Testis (tissue), 3 donors: ENCODE data around the gene RIN1. TPM values are rescaled to one million over a fixed set of nuclear protein-coding genes. Genes with fewer than 3 reads are reported as not detected.

ENCODE experiments used
- DNase-seq: peaks from one replicate; pipeline ENCODE4 v3.0.0-alpha.2; 2019
- H3K27ac ChIP-seq, 2 donors: fragments of 200-600 bp; sonication (generic); one replicate each; pipeline ENCODE4 v1.5.1; 2019
- H3K27me3 ChIP-seq: fragments of 200-600 bp; sonication (generic); one replicate; pipeline ENCODE4 v1.5.1; 2019
- H3K36me3 ChIP-seq: fragments of 200-600 bp; sonication (generic); one replicate; pipeline ENCODE4 v1.5.1; 2017; ENCODE audit warnings: low read depth; ENCODE audit errors: missing control alignments
- H3K4me1 ChIP-seq: fragments of 200-600 bp; sonication (generic); one replicate; pipeline ENCODE4 v1.5.1; 2019
- H3K4me3 ChIP-seq, 2 donors: fragments of 200-600 bp; sonication (generic); one replicate each; pipeline ENCODE4 v1.5.1; 2017 to 2019
- H3K9me3 ChIP-seq: fragments of 200-600 bp; sonication (generic); one replicate; pipeline ENCODE4 v1.5.1; 2017
- POLR2A ChIP-seq: fragments of 450-650 bp; IDR thresholded peaks from one replicate; pipeline ENCODE4 v1.6.1; 2017; ENCODE audit warnings: antibody characterized with exemption, mild to moderate bottlenecking, moderate library complexity
- WGBS, 2 donors: methylation state at CpG; one replicate each; pipeline ENCODE4 v1.1.5; 2018; 5-methylcytosine and 5-hydroxymethylcytosine counted together
- intact Hi-C: fragments of 100-400 bp; cut with DNase I; formaldehyde crosslinking; loops from one replicate; pipeline ENCODE4 v1.15.1; 2023; ENCODE audit warnings: low total_unique reads
- polyA plus RNA-seq: library from polyadenylated mRNA; stranded (reverse); fragments of 350-450 nt; fragmentation: Illumina TruSeq; extraction: RNeasy Lipid Tissue Mini Kit (QIAGEN cat#74804); gene quantifications from one replicate; pipeline ENCODE4 v1.2.3, GENCODE V29; 2014; ENCODE audit warnings: low read depth, low replicate concordance; ENCODE audit not compliant: insufficient read depth
- total RNA-seq, 2 donors: library from RNA; depleted of rRNA; stranded (reverse); fragments of >200 nt; gene quantifications; one replicate each; pipeline ENCODE4 v1.2.3, GENCODE V29; 2016
- TF ChIP-seq, protein P1 (sequence below), 3 experiments: fragments of 450-650 bp in 2 of 3; fragments of 200-600 bp in 1 of 3; sonication (generic) in 1 of 3; IDR thresholded peaks; one replicate each; pipeline ENCODE4 v1.5.1; 2016 to 2019; ENCODE audit warnings: antibody characterized with exemption in 3 of 3, mild to moderate bottlenecking in 2 of 3, moderate library complexity in 1 of 3

The RIN1 gene
- total and polyA plus RNA-seq, 3 donors from 2014 or later = 4.7 to 8.5 (median 8.2) TPM

DNA sequence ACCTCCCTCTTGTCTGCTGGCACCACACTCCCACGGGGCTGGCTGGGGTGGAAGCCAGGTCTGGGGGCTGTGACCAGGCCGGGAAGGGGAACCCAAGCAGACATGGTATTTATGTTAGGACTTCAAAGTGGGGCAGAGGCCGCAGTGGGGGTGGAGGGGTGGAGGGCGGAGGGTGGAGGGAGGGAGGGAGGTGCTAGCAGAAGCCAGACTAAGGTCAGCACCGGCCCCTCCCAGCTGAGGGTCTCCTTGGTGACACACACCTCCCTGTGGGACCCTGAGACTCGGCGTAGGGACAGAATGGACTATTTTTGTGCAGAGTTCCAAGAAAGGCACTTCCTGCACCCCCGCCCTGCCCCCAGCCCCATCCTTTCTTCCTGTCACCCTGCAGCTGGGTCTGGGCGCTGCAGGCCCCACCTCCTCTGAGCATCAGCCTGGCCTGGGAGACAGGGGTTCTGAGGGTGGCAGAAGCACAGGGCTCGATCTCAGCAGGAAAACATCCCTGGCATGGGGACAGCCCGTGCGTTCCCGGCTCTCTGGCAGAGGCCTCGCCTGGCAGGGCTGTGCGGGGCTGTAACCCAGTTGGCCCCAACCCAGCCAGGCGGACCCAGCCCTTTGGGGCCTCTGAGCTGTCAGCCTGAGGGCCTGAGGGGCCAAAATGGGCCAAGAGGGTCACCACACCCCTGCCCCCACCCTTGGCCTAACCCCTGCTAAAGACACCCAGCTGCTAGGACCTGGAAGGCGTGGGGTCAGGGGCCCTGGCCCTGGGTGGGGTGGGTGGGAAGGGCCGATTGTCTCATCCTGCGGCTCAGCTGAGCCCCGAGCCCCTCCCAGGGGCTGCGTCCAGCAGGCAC lies 9.7 kb downstream of the RIN1 start:
- no peaks in the 10 kb centered on the region for H3K27me3 ChIP-seq
- WGBS, 2 donors = 44 to 50% methylated on average over 11 to 13 of the region's 21 CpGs
- intact Hi-C loops = no loop called here
- TF ChIP-seq POLR2A = no peak
- TF ChIP-seq, protein P1, sequence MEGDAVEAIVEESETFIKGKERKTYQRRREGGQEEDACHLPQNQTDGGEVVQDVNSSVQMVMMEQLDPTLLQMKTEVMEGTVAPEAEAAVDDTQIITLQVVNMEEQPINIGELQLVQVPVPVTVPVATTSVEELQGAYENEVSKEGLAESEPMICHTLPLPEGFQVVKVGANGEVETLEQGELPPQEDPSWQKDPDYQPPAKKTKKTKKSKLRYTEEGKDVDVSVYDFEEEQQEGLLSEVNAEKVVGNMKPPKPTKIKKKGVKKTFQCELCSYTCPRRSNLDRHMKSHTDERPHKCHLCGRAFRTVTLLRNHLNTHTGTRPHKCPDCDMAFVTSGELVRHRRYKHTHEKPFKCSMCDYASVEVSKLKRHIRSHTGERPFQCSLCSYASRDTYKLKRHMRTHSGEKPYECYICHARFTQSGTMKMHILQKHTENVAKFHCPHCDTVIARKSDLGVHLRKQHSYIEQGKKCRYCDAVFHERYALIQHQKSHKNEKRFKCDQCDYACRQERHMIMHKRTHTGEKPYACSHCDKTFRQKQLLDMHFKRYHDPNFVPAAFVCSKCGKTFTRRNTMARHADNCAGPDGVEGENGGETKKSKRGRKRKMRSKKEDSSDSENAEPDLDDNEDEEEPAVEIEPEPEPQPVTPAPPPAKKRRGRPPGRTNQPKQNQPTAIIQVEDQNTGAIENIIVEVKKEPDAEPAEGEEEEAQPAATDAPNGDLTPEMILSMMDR (IDR thresholded peaks at IDR 0.05) = no peak
- no peaks in the 10 kb centered on the region for H3K36me3 ChIP-seq
- H3K9me3 ChIP-seq = no peaks in the 10 kb centered on the region
- H3K4me1 ChIP-seq = peaks cover 25% of the 10 kb centered on the region
- no peak for DNase-seq
- no peak overlapping the region for H3K4me3 ChIP-seq
- peak overlapping the region in 1 of 2 donors; percentile 53 for H3K27ac ChIP-seq

DNA sequence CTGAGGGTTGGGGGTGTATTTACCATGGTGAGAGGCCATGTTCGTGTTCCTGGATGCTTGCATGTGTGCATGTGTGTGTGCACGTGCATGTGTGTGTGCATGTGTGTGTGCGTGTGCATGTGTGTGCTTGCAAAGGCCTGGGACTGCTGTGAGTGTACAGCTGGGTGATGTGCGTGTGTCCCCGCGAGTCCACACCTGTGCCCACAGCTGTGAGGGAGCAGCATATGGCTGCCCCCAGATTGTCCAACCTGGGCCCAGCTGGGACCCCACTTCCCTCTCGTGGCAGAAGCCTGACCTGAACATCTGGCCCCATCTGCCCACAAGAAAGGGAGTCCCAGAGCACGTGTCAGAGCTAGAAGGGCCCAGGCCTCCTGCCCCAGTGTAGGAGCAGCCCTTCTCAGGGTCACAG lies 11.0 kb downstream of the RIN1 start:
- H3K27me3 ChIP-seq = no peaks in the 10 kb centered on the region
- H3K27ac ChIP-seq = no peak overlapping the region
- H3K9me3 ChIP-seq = no peaks in the 10 kb centered on the region
- H3K36me3 ChIP-seq = no peaks in the 10 kb centered on the region
- H3K4me3 ChIP-seq = no peak overlapping the region
- no peak for TF ChIP-seq POLR2A
- TF ChIP-seq, protein P1 (IDR thresholded peaks at IDR 0.05) = no peak
- peaks cover 25% of the 10 kb centered on the region for H3K4me1 ChIP-seq
- WGBS, 2 donors = 83 to 89% methylated on average over 1 to 8 of the region's 8 CpGs
- intact Hi-C loops = no loop called here
- no peak for DNase-seq

DNA sequence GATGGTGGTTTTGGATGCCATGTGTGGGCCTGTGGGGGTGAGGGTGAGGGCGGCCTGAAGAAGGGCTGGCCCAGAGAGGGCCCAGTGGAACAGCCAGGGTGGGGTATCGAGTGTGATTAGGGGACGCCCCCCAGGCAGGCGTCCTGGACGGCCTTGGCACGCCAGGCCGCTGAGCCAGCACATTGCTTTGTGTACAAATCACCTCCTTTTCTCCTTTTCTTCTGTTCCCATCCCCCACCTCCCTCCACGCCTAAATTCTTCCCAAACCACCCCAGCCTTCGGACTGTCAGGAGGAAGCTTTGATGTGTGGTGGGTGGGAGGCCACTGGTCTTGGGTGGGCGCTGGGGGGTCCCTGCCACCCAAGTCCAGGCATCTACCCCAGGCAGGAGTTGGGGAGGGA lies 11.6 kb downstream of the RIN1 start:
- no peak overlapping the region for H3K27ac ChIP-seq
- intact Hi-C loops = no loop called here

DNA sequence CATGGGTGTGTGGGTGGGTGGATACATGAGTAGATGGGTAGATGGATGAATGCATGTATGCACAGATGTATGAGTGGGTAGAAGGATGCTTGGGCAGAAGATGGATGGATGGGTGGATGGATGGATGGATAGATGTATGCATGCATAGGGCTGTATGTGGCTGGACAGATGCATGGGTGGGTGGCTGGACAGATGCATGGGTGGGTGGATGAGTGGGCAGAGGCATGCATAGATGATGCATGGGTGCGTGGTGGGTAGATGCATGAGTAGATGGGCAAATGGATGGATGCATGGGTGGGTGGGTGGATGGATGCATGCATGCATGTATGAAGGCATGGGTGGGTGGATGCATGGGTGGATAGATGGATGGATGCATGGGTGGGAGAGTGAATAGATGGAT lies 12.6 kb downstream of the RIN1 start:
- DNase-seq = no peak
- peaks cover 24% of the 10 kb centered on the region for H3K4me1 ChIP-seq
- TF ChIP-seq, protein P1 (IDR thresholded peaks at IDR 0.05) = no peak
- TF ChIP-seq POLR2A = no peak
- 84 to 91% methylated on average over 1 of the region's 1 CpG for WGBS, 2 donors
- no peaks in the 10 kb centered on the region for H3K36me3 ChIP-seq
- H3K9me3 ChIP-seq = no peaks in the 10 kb centered on the region
- H3K4me3 ChIP-seq = no peak overlapping the region
- H3K27me3 ChIP-seq = no peaks in the 10 kb centered on the region
- H3K27ac ChIP-seq = no peak overlapping the region
- intact Hi-C loops = no loop called here

More for the DNA sequence above, 11.6 kb downstream of the RIN1 start:
- no peak for TF ChIP-seq POLR2A
- TF ChIP-seq, protein P1 (IDR thresholded peaks at IDR 0.05) = no peak
- Histone ChIP-seq H3K27me3 (no peaks in the 10 kb centered on the region), H3K4me1 (peaks cover 25% of the 10 kb centered on the region), H3K36me3 (no peaks in the 10 kb centered on the region), H3K4me3 (no peak overlapping the region), H3K9me3 (no peaks in the 10 kb centered on the region)
- DNase-seq = no peak
- 58 to 60% methylated on average over 10 of the region's 10 CpGs for WGBS, 2 donors
